Hematopoietic multipotent progenitor cell (in vitro differentiated cells): ENCODE results near the gene ATG4C. TPM values are rescaled to one million over a fixed set of nuclear protein-coding genes. Genes with fewer than 3 reads are reported as not detected.

Experiments used
- DNase-seq, 3 donors: peaks; one replicate each; pipeline ENCODE4 v3.0.0-alpha.2; 2011 to 2015; ENCODE audit warnings: low read depth in 2 of 3, low spot score in 2 of 3
- total RNA-seq: library from RNA; depleted of rRNA; stranded (reverse); fragments of >200 nt; gene quantifications from one replicate; pipeline ENCODE4 v1.2.3, GENCODE V29; 2012

ATG4C gene
- total RNA-seq, 1 donor: 7.5 TPM

DNA sequence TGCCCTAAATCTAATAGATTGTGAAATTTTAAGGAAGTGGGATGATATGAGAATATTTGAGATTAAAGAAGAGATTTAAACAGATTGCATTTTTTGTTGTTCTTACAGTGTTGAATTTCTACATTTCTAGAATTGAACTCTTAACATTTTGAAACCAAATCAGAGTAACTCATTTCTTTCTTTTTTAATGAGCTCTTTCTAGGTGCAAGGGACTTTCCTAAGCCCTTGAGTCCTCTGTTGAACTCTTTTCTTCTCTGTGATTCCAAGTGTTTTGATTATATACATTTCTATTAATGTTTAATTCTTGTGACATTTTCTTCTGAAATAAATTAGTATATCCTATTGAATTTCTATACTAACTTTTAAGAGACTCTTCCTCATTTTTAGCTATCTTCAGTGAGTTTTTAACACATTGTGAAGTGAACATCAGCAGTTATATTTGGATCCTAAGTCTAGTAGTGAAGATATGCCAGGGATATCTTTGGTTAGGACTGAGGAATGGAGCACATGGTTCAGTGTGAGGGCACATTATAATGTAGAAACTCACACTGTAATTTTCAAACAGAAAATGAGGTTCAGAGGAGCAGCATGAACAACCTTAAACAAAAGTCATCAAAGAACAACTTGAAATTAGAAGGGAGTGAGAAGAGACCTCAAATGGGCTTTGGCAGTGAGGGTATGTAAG is 53.1 kb downstream of the ATG4C start:
- no peak for DNase-seq

DNA sequence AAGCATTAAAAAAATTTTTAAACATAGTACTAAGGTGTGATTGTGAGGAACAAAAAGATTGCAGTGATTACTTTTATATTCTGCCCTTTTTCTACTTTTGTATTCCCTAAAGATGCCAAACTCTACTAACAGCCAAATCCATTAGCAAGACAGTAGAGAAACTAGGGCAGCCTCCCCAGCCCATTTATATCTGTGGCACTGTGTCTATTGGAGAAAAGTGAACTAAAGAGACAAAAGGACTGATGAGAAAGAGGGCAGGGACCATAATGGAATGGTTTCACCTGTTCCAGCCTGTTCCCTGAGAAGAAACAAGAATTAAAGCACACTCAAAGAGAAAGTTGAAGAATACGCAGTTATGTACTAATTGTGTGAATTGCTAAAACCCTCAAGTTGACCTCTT is 56.6 kb downstream of the ATG4C start:
- DNase-seq: no peak

DNA sequence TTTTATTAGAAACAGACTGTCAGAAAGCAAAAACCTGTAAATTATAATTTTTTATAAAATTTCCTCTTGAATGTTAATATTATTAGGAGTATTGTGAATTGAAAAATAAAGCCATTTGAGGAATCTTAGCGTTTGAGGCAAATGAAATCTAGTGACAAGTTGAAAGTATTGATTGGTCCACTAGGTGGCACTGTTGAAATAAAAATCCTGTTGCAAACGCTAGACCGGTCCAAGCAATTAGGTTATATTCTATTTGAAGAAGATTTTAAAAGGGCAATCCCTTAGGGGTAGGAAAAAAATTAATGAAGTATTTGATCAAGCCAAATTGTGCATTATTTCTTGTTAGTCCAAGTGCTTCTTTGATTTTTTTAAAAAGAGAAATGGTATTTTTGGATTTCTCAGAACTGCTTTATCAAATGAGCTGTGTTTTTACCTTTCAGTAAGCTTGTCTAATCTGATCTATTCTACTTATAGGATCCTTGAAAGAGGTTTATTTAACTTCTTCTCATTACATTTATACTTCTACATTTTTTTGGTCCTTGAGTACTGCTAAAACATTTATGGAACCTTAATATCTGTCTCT is 57.7 kb downstream of the ATG4C start:
- DNase-seq: peak; percentile 17 to 76 (median 50)

DNA sequence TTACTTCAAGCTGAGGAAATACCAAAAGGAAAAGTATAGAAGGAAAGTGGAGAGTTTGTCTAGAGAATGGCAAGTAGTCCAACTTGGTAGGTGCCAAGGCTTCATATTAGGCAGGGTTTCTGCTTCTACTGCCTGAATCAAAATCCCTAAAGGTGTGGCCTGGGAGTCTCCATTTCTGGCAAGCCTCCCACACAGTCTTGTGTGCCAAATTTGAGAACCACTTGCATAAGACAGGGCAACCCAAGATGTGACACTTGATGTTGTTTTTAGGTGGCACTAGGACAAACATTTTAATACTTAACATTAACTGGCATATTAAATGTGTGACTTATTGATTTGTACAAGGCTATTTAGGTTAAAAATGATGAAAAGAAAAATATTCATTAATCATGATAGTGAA is 60.1 kb downstream of the ATG4C start:
- DNase-seq: no peak

DNA sequence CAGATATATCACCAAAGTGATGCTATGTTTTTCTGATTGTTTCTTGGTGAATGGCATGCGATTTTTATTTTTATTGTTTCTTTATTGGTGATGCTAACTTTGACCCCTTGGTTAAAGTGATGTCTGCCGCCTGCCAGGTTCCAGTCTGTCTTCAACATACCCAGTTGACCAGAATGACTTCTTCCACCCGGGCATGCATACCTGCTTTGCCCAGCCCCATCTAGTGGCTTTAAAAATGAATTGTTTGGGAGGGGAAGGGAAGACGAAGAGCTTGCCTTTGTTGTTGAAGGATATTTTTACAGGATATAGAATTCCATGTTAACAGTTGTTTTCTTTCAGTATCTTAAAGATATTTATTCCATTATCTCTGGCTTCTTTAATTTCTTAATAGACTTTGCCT is 65.1 kb downstream of the ATG4C start:
- peak in 1 of 3 donors; percentile 2 for DNase-seq

DNA sequence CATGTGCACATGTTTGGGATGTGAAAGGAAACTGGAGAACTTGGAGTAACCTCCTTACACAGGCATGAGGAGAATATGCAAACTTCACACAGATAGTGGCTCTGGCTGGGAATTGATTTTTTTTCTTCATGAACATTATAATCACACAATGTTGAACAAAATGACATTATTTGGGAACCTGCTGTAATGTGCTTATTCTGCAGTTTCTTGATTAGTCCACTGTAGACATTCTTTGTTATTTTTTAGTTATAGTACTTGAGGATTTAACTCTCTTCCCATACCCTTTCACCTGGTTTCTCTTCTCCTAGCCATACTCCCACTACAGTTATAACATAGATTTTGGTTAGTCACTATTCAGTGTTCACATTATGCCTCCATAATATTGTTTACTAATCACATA is 68.3 kb downstream of the ATG4C start:
- DNase-seq: no peak

DNA sequence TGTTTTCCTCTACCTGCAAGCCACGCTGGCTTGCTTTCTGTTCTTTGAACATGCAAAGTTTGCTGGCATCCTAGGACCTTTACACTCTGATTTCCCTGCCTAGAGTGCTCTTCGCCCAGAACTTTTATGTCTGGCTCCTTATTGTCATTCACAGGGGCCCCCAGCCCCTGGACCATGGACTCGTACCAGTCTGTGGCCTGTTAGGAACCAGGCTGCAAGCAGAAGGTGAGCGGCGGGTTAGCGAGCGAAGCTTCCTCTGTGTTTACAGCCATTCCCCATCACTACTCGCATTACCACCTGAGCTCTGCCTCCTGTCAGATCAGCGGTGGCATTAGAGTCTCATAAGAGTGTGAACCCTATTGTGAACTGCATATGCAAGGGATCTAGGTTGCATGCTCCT is 73.0 kb downstream of the ATG4C start:
- DNase-seq: no peak

DNA sequence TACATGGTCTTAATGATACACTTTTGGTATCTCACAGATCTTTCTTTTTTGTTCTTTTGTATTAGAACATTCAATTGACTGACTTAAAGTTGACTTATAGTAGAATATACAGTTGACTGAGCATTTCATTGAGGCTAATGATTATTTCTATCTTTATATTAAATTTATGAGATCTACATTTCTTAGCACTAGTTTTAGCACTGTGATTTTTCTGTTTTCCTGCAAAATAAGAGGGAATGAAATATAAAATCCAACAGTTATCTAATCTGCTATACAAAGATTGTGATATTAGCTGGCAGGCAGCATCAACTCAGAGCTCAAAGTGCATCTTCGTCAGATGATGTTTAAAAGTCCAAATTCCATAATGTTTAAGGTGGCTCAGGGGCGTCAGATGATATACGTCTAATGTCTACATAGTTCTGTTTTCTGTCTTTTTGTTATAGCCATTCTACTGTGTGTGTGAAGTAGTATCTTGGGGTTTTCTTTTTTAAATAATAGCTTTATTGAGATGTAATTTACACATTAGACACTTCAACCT is 85.4 kb downstream of the ATG4C start:
- no peak for DNase-seq

DNA sequence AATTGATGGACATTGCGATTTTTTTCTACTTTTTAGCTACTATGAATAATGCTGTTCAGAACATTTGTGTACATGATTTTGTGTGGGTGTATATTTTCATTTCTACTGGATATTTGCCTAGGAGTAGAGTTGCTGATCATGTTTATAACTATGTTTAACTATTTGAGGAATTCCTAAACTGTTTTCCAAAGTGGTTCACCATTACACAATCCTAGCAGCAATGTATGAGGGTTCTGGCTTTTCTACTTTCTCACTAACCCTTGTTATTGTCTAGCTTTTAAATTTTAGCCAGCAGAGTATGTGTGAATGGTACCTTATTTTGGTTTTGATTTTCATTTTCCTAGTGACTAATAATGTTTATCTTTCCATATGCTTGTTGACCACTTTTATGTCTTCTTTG is 86.2 kb downstream of the ATG4C start:
- DNase-seq: no peak

DNA sequence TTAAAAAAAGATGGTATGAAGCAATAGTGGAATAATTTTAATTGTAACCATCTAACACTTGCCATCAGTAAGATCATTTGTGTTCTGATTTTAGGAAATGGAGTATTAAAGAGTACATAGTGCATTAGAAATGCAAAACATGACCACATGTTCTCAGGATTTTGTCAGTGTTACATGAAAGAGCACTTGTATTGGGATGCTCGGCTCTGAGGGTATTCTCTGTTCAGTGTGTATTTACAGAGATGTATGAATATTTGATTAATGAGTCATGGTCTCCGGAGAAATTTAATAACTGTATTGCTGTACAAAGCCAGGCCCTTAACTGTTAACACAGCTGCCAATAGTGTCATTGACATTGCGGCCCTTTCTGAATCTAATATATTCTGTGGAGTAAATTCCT is 91.7 kb downstream of the ATG4C start:
- no peak for DNase-seq

DNA sequence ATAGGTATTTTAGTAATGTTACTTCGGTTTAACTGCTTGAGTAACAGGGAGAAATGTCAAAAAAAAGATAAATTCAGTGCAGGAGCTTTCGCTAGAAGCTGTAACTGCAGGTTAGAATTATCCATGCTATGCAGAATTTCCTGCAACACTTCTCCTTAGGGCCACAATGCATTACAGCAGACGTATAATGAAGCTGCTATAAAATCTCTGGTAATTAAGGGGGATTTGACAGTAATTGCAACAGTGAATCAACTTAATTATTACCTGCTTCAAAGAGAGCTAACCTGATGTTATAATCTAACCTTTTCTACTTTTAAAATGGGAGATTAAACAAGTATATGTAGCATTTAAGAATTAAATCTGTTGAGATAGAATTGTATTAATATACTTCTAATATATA is 92.6 kb downstream of the ATG4C start:
- no peak for DNase-seq

DNA sequence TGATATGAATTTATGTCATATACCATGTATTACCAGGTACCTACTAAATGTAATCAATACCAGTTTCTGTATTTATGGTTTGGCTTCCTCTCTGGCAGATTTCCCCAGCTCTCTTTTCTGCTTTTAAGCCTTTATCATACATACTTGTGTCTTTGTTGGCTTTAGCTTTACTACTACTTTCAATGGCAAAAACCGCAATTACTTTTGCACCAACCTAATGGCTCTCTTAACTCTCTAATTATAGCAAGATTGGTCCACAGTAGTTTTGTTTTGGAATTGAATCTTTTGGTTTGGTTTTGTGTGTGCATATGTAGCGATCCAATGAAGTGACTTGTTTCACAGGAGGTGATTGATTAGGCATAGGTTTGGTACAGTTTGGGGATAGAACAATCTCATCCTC is 93.6 kb downstream of the ATG4C start:
- no peak for DNase-seq

DNA sequence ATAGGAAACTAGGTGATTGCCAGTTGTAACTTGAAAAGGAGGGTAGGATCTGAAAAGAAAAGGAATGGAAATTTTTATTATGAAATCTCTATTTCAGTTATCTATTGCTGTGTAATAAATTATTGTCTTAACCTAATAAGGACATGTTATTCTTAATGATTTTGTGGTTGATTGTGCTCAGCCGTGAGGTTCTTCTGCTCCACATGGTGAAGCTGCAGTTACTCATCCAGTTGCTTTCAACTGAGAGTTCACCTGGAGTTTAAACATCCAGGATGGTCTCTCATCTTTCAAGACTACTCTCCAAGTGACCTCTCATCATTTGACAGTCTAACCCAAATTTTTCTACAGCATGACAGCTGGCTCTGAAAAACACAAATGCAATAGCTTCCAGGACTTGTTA is 96.0 kb downstream of the ATG4C start:
- no peak for DNase-seq

DNA sequence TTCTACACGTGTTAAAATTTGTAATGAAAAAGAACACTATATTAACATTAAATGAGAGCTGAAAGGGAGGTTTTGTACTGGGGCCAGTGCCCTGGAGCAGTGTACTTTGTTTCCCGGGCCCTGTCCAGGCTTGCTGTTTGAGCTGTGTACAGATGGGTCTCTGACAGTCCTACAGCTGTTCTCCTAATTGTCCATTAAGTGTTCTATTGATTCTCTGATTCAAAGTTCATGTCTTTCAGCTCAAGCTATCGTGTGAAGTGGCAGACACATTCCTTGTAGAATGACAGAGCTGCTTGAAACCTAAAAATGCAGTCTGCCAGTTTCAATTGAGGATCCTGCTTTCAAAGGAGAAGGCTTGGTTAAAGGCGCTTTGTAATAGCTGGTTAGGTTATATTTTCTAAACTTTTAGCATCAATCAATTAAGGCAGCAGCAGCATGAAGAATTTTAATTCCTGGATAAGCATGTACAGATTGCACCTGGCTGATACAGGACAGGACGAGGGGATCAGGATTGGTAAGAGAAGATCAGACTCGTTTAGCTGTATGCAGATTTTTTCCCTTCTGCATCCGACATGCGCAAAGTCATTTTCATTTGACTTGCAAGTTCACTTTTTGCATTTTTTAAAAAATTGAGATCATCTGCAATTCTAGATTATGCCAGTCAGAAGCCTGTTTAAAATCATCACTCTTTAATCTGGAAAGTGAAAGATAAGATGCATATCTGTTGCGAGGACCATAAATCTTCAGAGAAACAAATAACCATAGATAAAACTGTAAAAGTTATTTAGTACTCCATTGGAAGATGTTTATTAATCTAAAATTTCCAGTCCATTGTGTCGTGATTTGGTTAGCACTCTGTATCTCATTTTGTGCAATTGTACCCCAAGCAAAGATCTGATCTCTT is 98.5 kb downstream of the ATG4C start:
- no peak for DNase-seq

DNA sequence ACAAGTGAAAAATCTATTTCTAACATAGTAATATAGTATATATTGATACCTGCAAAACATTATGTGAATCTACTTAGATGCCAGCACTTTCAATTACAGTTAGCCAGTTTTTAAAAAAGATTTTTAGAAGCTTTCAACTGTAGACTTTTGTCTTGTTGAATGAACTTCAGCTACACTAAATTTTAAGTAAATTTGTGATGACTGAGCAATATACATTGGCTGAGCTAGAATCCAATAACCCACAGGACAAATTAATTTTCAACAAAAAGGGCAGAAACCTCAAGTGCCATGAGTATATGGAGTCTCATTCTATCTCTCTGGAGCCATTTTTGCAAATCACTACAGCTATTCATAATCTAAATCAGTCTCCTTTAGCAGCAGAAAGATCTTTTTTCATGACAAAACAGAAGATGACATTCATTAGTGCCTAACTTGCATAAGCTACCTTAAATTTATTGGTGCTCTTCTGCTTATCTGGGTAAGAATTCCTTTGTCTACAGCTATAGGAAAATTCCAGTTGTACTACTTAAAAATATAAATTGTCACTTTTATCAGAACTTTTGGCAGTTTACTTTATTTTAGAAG is 100.3 kb downstream of the ATG4C start:
- DNase-seq: no peak

DNA sequence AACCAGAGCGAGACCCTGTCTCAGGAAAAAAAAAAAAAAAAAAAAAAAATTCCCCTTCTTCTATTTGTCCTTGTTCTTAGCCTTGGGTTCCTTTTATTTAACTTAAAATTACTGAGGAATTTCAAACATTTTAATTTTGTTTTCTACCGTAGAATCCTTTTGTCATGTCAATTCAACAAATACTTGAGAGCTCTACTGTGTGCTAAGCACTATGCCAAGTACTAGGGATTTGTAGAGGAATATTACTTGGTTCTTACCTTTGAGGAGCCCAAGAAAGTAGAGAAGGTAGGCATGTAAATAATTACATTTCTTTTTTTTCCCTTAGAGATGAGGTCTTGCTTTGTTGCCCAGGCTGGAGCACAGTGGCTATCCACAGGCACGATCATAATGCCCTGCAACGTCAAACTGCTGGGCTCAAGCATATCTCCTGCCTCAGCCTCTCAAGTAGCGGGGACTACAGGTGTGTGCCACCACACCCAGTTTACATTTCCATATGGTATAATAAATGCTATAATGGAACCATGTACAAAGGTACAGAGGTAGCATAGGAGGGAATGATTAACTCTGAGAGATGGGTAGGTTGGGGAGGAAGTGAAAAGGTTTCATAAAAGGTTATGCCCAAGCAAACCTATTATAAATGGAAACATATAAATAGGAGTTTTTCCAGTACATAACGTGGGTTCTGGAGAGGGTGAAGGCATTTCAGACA is 104.0 kb downstream of the ATG4C start:
- DNase-seq: no peak

DNA sequence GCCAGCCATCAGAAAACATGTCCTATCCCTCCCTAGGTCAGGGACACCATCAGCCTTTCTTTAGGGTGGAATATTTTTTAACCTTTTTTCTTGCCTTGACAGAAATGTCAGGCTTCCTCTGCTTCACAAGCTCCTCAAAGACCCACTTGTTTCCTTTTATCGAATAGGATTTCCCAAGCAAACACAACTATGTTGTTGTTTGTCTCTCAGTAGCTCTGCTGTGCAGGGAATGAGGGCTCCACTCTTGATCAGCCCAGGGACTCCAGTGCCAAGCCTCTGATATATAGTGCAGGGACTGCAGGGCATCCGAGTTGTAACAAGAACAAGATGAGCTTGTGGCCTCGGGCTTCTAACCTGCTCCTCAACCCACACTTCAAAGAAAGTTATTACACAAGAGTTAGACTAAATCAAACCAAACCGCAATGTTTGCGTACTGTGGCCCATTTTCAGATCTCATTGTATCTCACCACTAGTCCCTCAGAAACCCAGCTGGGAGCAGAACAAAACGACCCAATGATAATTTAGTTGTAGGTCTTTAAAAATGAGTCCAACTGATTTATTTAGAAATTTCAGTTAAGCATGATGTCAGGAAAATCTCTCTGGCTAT is 108.1 kb downstream of the ATG4C start:
- DNase-seq: no peak

DNA sequence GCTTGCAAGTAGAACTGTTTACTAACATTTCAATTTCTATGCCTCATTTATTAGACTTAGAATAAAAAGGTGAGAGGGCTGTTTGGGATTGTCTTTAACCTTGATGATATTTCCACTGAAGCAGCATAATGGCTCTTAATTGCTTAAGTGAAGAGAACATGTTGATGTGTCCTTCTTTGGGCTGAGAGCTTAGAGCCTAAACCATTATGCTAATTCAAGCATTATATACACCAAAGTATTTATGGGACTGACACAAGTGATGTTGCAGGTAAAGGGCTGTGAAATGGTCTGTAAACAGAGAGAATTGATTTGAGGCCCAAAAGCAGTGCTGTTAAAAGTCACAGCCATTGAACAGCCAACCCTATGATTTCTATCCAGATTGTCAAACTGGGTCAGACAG is 113.9 kb downstream of the ATG4C start:
- no peak for DNase-seq

DNA sequence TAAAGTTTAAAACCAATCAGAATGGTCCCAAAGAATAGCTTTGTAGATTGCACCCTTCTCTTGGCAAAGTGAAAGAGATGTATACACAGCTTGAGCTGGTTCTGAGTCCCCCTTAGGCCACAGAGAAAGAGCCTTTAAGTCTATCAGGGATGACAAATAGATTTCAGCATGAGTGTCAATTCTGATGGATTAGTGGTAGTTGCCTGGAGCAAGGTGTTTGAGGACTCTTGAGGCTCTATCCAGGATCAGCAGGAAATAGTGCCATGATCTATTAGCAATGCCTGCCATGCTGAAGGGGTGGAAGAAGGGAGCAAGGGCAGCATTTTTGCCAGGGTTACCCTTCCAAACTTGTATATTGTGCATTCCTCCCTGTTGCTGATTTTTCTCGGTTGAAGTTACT is 116.6 kb downstream of the ATG4C start:
- no peak for DNase-seq

DNA sequence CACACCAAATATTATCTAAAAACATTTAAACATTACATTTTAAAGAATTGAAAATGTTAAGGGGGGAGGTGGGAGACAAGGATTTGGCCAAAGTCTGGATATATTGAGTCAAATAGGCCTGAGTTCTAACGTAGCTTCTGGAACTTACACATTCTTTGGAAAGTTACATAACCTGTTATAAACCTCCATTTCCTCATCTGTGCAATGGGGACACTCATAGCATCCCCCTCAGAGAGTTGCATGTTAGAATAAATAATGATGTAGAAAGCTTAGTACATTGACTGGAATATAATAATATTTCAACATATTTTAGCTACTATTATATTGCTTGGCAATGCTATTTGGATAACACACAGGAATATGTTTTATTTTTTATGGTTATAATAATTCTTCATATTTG is 117.7 kb downstream of the ATG4C start:
- DNase-seq: no peak
